ENCODE measurements around the gene ACSF2. TPM values are rescaled to one million over a fixed set of nuclear protein-coding genes. Genes with fewer than 3 reads are reported as not detected.

The ACSF2 gene
- polyA plus RNA-seq, 1 donor (not counting 4 experiments of a cell fraction or from before 2014, with no cell fraction given), result 71.9 TPM

- H3K9me1 ChIP-seq (ENCODE audit: control insufficient read depth, extremely low read depth, insufficient read depth, low read length), result no peaks in the 10 kb centered on the region
- FAIRE-seq, result no peak
- H3K4me2 ChIP-seq (ENCODE audit: control insufficient read depth, extremely low read depth, insufficient read depth, low read depth, low read length), result no peak overlapping the region
- no peak overlapping the region for H3K27ac ChIP-seq (ENCODE audit: control insufficient read depth, insufficient read depth, low read length)
- H3K9me3 ChIP-seq (ENCODE audit: control insufficient read depth, low read depth, low read length), result no peaks in the 10 kb centered on the region
- H3K36me3 ChIP-seq (ENCODE audit: control insufficient read depth in 2 of 2, extremely low read depth in 1 of 2, insufficient read depth in 2 of 2, low read length in 2 of 2), result peaks cover 0 to 3% of the 10 kb centered on the region in 2 experiments
- H3K79me2 ChIP-seq (ENCODE audit: control insufficient read depth, insufficient read depth, low read length), result no peaks in the 10 kb centered on the region
- H4K20me1 ChIP-seq (ENCODE audit: control insufficient read depth, extremely low read depth, insufficient read depth, low read length), result no peaks in the 10 kb centered on the region
- no peak overlapping the region for H3K4me3 ChIP-seq (ENCODE audit: control insufficient read depth in 2 of 3, extremely low read depth in 1 of 3, insufficient read depth in 2 of 3, low read depth in 1 of 3, low read length in 3 of 3)
- H3K9ac ChIP-seq (ENCODE audit: control insufficient read depth, extremely low read depth, insufficient read depth, low read length), result no peak overlapping the region
- H3K27me3 ChIP-seq (ENCODE audit: control insufficient read depth, extremely low read depth, insufficient read depth, low read length), result no peaks in the 10 kb centered on the region
- TF ChIP-seq CTCF (optimal IDR thresholded peaks at IDR 0.05 in 1 of 3, IDR thresholded peaks at IDR 0.05 in 1 of 3, conservative IDR thresholded peaks at IDR 0.05 in 1 of 3; ENCODE audit: extremely low read depth in 1 of 3, insufficient read depth in 2 of 3, low read length in 3 of 3) (no peak), EZH2 (IDR thresholded peaks at IDR 0.05; ENCODE audit: low read length) (no peak)
- dilution Hi-C loops (cut with MboI; ENCODE audit: extremely low pct_ligation_motif_present, low sequenced_read_pairs), result no loop called here
- H3K4me1 ChIP-seq (ENCODE audit: control insufficient read depth, extremely low read depth, insufficient read depth, low read length), result peaks cover 18% of the 10 kb centered on the region
- DNase-seq (ENCODE audit: low read depth, low spot score), result no peak
- no peak overlapping the region for H2AFZ ChIP-seq (ENCODE audit: control insufficient read depth, low read length)
Observed at GRCh38 chr17:50440172-50440837, 14.3 kb downstream of the ACSF2 start.

- peaks cover 18% of the 10 kb centered on the region for H3K4me1 ChIP-seq (ENCODE audit: control insufficient read depth, extremely low read depth, insufficient read depth, low read length)
- no peak overlapping the region for H3K4me3 ChIP-seq (ENCODE audit: control insufficient read depth in 2 of 3, extremely low read depth in 1 of 3, insufficient read depth in 2 of 3, low read depth in 1 of 3, low read length in 3 of 3)
- H3K27ac ChIP-seq (ENCODE audit: control insufficient read depth, insufficient read depth, low read length), result no peak overlapping the region
- H3K9me1 ChIP-seq (ENCODE audit: control insufficient read depth, extremely low read depth, insufficient read depth, low read length), result no peaks in the 10 kb centered on the region
- H3K27me3 ChIP-seq (ENCODE audit: control insufficient read depth, extremely low read depth, insufficient read depth, low read length), result no peaks in the 10 kb centered on the region
- no peak overlapping the region for H3K9ac ChIP-seq (ENCODE audit: control insufficient read depth, extremely low read depth, insufficient read depth, low read length)
- H3K79me2 ChIP-seq (ENCODE audit: control insufficient read depth, insufficient read depth, low read length), result no peaks in the 10 kb centered on the region
- no peak for FAIRE-seq
- DNase-seq (ENCODE audit: low read depth, low spot score), result no peak
- no peak overlapping the region for H2AFZ ChIP-seq (ENCODE audit: control insufficient read depth, low read length)
- TF ChIP-seq CTCF (optimal IDR thresholded peaks at IDR 0.05 in 1 of 3, IDR thresholded peaks at IDR 0.05 in 1 of 3, conservative IDR thresholded peaks at IDR 0.05 in 1 of 3; ENCODE audit: extremely low read depth in 1 of 3, insufficient read depth in 2 of 3, low read length in 3 of 3), result no peak
- no peak for TF ChIP-seq EZH2 (IDR thresholded peaks at IDR 0.05; ENCODE audit: low read length)
- H3K36me3 ChIP-seq (ENCODE audit: control insufficient read depth in 2 of 2, extremely low read depth in 1 of 2, insufficient read depth in 2 of 2, low read length in 2 of 2), result peaks cover 0 to 2% of the 10 kb centered on the region in 2 experiments
- dilution Hi-C loops (cut with MboI; ENCODE audit: extremely low pct_ligation_motif_present, low sequenced_read_pairs), result no loop called here
- H3K4me2 ChIP-seq (ENCODE audit: control insufficient read depth, extremely low read depth, insufficient read depth, low read depth, low read length), result no peak overlapping the region
- no peaks in the 10 kb centered on the region for H4K20me1 ChIP-seq (ENCODE audit: control insufficient read depth, extremely low read depth, insufficient read depth, low read length)
- no peaks in the 10 kb centered on the region for H3K9me3 ChIP-seq (ENCODE audit: control insufficient read depth, low read depth, low read length)
Observed at GRCh38 chr17:50440838-50441829, 15.1 kb downstream of the ACSF2 start.
